GM21447 (cell line): ENCODE data around the gene IFI35.
"Not testable (repeated sequence)": the region's sequence is repeated elsewhere in the genome, so short reads cannot be mapped to it uniquely, and the experiment has no call there.

Source experiments
- ATAC-seq: cut with Tn5 transposase; IDR thresholded peaks from one replicate; pipeline ENCODE4 v1.9.1; 2021; ENCODE audit not compliant: unreplicated experiment

Gene IFI35

GRCh38 chr17:43006639-43007551 lies at the start of gene IFI35:
Gene IFI35, plus strand, starts transcription at chr17:43006784. Its CDS starts 164 bp downstream, at chr17:43006948.
- peak; percentile 90 for ATAC-seq

- peak; percentile 78 for ATAC-seq
Measured at GRCh38 chr17:42964161-42964932, 42.2 kb upstream of the IFI35 start, which contains the start of gene AARSD1. Gene AARSD1, minus strand, starts transcription at chr17:42964454. Its CDS starts 14 bp downstream, at chr17:42964440.

- ATAC-seq, result no peak
Measured at GRCh38 chr17:42967925-42968324, 38.7 kb upstream of the IFI35 start.

- ATAC-seq, result no peak
Measured at GRCh38 chr17:42969001-42969581, 37.5 kb upstream of the IFI35 start.

GRCh38 chr17:42971589-42971988 lies 35.0 kb upstream of the IFI35 start:
- no peak for ATAC-seq

GRCh38 chr17:42973323-42973722 lies 33.3 kb upstream of the IFI35 start:
- not testable (repeated sequence) for ATAC-seq

- ATAC-seq, result no peak
Measured at GRCh38 chr17:42975265-42975664, 31.3 kb upstream of the IFI35 start.

- not testable (repeated sequence) for ATAC-seq
Measured at GRCh38 chr17:42975701-42976100, 30.9 kb upstream of the IFI35 start.

GRCh38 chr17:42979511-42980273 lies 26.9 kb upstream of the IFI35 start, which contains the start of gene PTGES3L:
Gene PTGES3L, minus strand, starts transcription at chr17:42980080. Its CDS starts 27 bp downstream, at chr17:42980053.
- peak; percentile 40 for ATAC-seq

GRCh38 chr17:42980274-42980765 lies 26.3 kb upstream of the IFI35 start, which contains the start of gene RUNDC1:
Gene RUNDC1, plus strand, starts transcription at chr17:42980565. Its CDS starts 12 bp downstream, at chr17:42980577.
- peak; percentile 57 for ATAC-seq

- peak; percentile 36 for ATAC-seq
Measured at GRCh38 chr17:42980766-42981397, 25.7 kb upstream of the IFI35 start.

GRCh38 chr17:42982266-42982665 lies 24.3 kb upstream of the IFI35 start:
- ATAC-seq, result no peak

- peak; percentile 55 for ATAC-seq
Measured at GRCh38 chr17:42985225-42985624, 21.4 kb upstream of the IFI35 start.

GRCh38 chr17:42989141-42989540 lies 17.4 kb upstream of the IFI35 start:
- ATAC-seq, result no peak

- ATAC-seq, result no peak
Measured at GRCh38 chr17:42989726-42990652, 16.6 kb upstream of the IFI35 start.

GRCh38 chr17:42991471-42991870 lies 15.1 kb upstream of the IFI35 start:
- ATAC-seq, result no peak

GRCh38 chr17:42992872-42993271 lies 13.7 kb upstream of the IFI35 start:
- no peak for ATAC-seq

GRCh38 chr17:42993913-42994312 lies 12.7 kb upstream of the IFI35 start:
- not testable (repeated sequence) for ATAC-seq
